AG04449 (cell line): ENCODE measurements around the gene HSD17B4.

Experiments used
- CTCF ChIA-PET: fragments of 350-600 bp; formaldehyde crosslinking; extraction: SDS; loops from one replicate; lab custom pipeline; 2021; ENCODE audit warnings: antibody characterized with exemption; lab: Yijun Ruan, JAX
- POLR2A ChIA-PET: fragments of 400-600, 350-600 bp; formaldehyde crosslinking; extraction: SDS; loops from one replicate; lab custom pipeline; 2020; ENCODE audit warnings: antibody characterized with exemption, inconsistent platforms; lab: Yijun Ruan, JAX
- DNase-seq: peaks from one replicate; pipeline ENCODE4 v3.0.0-alpha.2; 2010; ENCODE audit warnings: low read depth, low spot score
- H3K4me3 ChIP-seq: 2 replicates; pipeline ENCODE4 v1.5.1; 2011; ENCODE audit warnings: low read depth, mild to moderate bottlenecking, control low read depth, low read length
- CTCF ChIP-seq: IDR thresholded peaks from one replicate; pipeline ENCODE4 v1.5.1; 2011; ENCODE audit warnings: mild to moderate bottlenecking, moderate library complexity, low read length, control low read depth, inconsistent platforms; ENCODE audit not compliant: insufficient read depth; ENCODE audit errors: missing control alignments

Gene HSD17B4

GRCh38 chr5:119522841-119523240, 70.5 kb downstream of the HSD17B4 start:
- H3K4me3 ChIP-seq: no peak overlapping the region
- no peak for DNase-seq
- no peak for TF ChIP-seq CTCF
- POLR2A ChIA-PET: no interaction called here
- CTCF ChIA-PET: no interaction called here

GRCh38 chr5:119524485-119524884, 72.2 kb downstream of the HSD17B4 start:
- ChIA-PET CTCF (interaction anchor here (1.3 kb wide), 1 partner anchor 537 kb away, joined by 4 read pairs; the partner anchor contains the start of gene DTWD2), POLR2A (no interaction called here)
- no peak for DNase-seq
- no peak for TF ChIP-seq CTCF
- H3K4me3 ChIP-seq: no peak overlapping the region

- H3K4me3 ChIP-seq: no peak overlapping the region
- no peak for DNase-seq
- no peak for TF ChIP-seq CTCF
- ChIA-PET CTCF (no interaction called here), POLR2A (no interaction called here)
Observed at GRCh38 chr5:119527351-119527750, 75.1 kb downstream of the HSD17B4 start.

DNA sequence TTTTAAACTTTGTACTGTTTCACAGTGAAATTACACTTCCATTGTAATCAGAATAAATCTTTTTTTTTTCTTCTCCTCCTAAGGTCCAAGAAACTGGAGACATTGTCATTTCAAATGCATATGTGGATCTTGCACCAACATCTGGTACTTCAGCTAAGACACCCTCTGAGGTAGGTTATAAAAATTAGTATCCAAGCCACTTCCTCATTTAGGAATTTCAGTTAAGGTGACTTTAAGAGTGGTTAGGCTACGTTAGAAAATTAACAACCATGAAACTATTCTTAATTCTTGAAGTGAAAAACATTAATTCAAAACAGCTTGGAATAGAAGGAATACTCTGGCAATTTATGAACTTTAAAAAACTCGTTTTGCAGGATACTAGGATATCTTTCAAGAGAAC, 77.5 kb downstream of the HSD17B4 start:
- no peak overlapping the region for H3K4me3 ChIP-seq
- no peak for DNase-seq
- no peak for TF ChIP-seq CTCF
- POLR2A ChIA-PET: no interaction called here
- CTCF ChIA-PET: no interaction called here

DNA sequence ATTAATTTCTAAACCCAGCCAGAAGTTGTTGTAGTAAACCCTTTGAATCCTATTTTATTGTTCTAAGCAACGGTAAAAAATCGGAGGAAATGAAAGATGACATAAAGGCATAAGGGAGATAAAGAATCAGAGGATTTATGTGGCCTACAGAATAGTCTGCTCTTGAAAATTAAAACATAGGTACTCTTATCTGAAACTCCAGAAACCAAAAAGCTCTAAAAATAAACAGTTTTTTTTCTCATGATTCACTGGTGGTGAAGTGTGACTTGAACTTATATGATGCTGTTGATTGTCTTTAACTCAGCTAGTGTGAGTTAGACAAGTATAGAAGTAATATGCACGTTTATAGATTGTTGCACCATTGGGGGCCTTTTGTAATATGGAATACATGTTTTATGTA, 80.3 kb downstream of the HSD17B4 start:
- no peak for DNase-seq
- CTCF ChIA-PET: no interaction called here
- TF ChIP-seq CTCF: no peak
- POLR2A ChIA-PET: no interaction called here
- H3K4me3 ChIP-seq: no peak overlapping the region

- DNase-seq: no peak
- H3K4me3 ChIP-seq: no peak overlapping the region
- ChIA-PET CTCF (no interaction called here), POLR2A (no interaction called here)
- TF ChIP-seq CTCF: no peak
Observed at GRCh38 chr5:119537704-119538103, 85.4 kb downstream of the HSD17B4 start.
